Erythroblast (primary cell): ENCODE results near the gene ZXDC.

Source experiments
- GATA1 ChIP-seq: IDR thresholded peaks from 2 replicates; pipeline ENCODE4 v1.6.1; 2011; ENCODE audit warnings: low read depth, mild to moderate bottlenecking, control low read depth, low read length, moderate library complexity
- POLR2A ChIP-seq: IDR thresholded peaks from 2 replicates; pipeline ENCODE4 v1.6.1; 2011; ENCODE audit warnings: mild to moderate bottlenecking, low read length

GRCh38 chr3:126407412-126408044, 68.2 kb downstream of the ZXDC start:
- no peak for TF ChIP-seq POLR2A
- no peak for TF ChIP-seq GATA1
